22Rv1 (cell line): ENCODE data around the gene TP53BP2.
"Not testable (repeated sequence)": the region's sequence is repeated elsewhere in the genome, so short reads cannot be mapped to it uniquely, and the experiment has no call there.

ENCODE experiments used
- H3K27ac ChIP-seq: fragments of 450-650 bp; 2 replicates; pipeline ENCODE4 v1.5.1; 2017
- CTCF ChIP-seq: fragments of 450-650 bp; IDR thresholded peaks from 2 replicates; pipeline ENCODE4 v1.5.1; 2017; ENCODE audit warnings: mild to moderate bottlenecking
- ZFX ChIP-seq: fragments of 450-650 bp; IDR thresholded peaks from 2 replicates; pipeline ENCODE4 v1.6.1; 2017; ENCODE audit warnings: antibody characterized with exemption, borderline replicate concordance

TP53BP2 gene

GRCh38 chr1:223825767-223826748 is 19.7 kb downstream of the TP53BP2 start:
- no peak for TF ChIP-seq CTCF
- H3K27ac ChIP-seq = no peak overlapping the region

GRCh38 chr1:223824712-223825111 is 21.0 kb downstream of the TP53BP2 start:
- TF ChIP-seq ZFX (no peak), CTCF (no peak)
- H3K27ac ChIP-seq = no peak overlapping the region

GRCh38 chr1:223824287-223824686 is 21.5 kb downstream of the TP53BP2 start:
- TF ChIP-seq ZFX = no peak
- no peak overlapping the region for H3K27ac ChIP-seq

GRCh38 chr1:223820971-223821370 is 24.8 kb downstream of the TP53BP2 start:
- TF ChIP-seq ZFX (no peak), CTCF (no peak)
- H3K27ac ChIP-seq = no peak overlapping the region

- H3K27ac ChIP-seq = no peak overlapping the region
- no peak for TF ChIP-seq ZFX
- no peak for TF ChIP-seq CTCF
Observed at GRCh38 chr1:223820515-223820858, 25.3 kb downstream of the TP53BP2 start.

- TF ChIP-seq CTCF = no peak
- TF ChIP-seq ZFX = no peak
- H3K27ac ChIP-seq = no peak overlapping the region
Observed at GRCh38 chr1:223819730-223820514, 25.8 kb downstream of the TP53BP2 start.

- H3K27ac ChIP-seq = not testable (repeated sequence)
Observed at GRCh38 chr1:223817265-223817664, 28.5 kb downstream of the TP53BP2 start.

GRCh38 chr1:223815865-223816264 is 29.9 kb downstream of the TP53BP2 start:
- TF ChIP-seq ZFX (no peak), CTCF (no peak)
- no peak overlapping the region for H3K27ac ChIP-seq
